H1 (cell line): Measurements from ENCODE around the gene HNRNPH2.

Experiments used
- ATF2 ChIP-seq: IDR thresholded peaks from 2 replicates; pipeline ENCODE4 v1.6.1; 2012; ENCODE audit warnings: low read length, inconsistent platforms
- CBX5 ChIP-seq: fragments of 300-800, 300-1000 bp; sonication (generic); IDR thresholded peaks from 2 replicates; pipeline ENCODE4 v1.7.1; 2016; ENCODE audit warnings: antibody characterized with exemption, low read length, low read depth
- CREB1 ChIP-seq: IDR thresholded peaks from 2 replicates; pipeline ENCODE4 v1.6.1; 2012; ENCODE audit warnings: inconsistent platforms
- EP300 ChIP-seq, 2 experiments: IDR thresholded peaks; 1 replicate in 1 of 2; 2 replicates in 1 of 2; pipeline ENCODE4 v1.6.1; 2011 to 2012; ENCODE audit warnings: low read depth in 2 of 2, low read length in 2 of 2, mild to moderate bottlenecking in 2 of 2, borderline replicate concordance in 1 of 2, inconsistent platforms in 1 of 2, moderate library complexity in 1 of 2
- POLR2A ChIP-seq, 2 experiments: IDR thresholded peaks; 1 replicate in 1 of 2; 2 replicates in 1 of 2; pipeline ENCODE4 v1.6.1; 2011; ENCODE audit warnings: low read depth in 2 of 2, low read length in 2 of 2, mild to moderate bottlenecking in 2 of 2; ENCODE audit errors: control extremely low read depth in 1 of 2
- TBP ChIP-seq: IDR thresholded peaks from 2 replicates; pipeline ENCODE4 v1.6.1; 2011; ENCODE audit warnings: low read depth, low read length, improper control_type of control experiment
- YY1 ChIP-seq: IDR thresholded peaks from 2 replicates; pipeline ENCODE4 v1.6.1; 2011; ENCODE audit warnings: low read depth, mild to moderate bottlenecking, low read length
- TF ChIP-seq, protein P1 (sequence below), 3 experiments: IDR thresholded peaks; 1 replicate in 2 of 3; 2 replicates in 1 of 3; pipeline versions ENCODE4 v1.5.1 to v1.6.1; 2011; ENCODE audit warnings: low read length in 3 of 3, mild to moderate bottlenecking in 3 of 3, inconsistent platforms in 2 of 3, low read depth in 1 of 3, moderate library complexity in 1 of 3; ENCODE audit not compliant: insufficient read depth in 1 of 3; ENCODE audit errors: control extremely low read depth in 1 of 3

GRCh38 chrX:101452056-101452455 is 44.0 kb downstream of the HNRNPH2 start:
- TF ChIP-seq EP300 (IDR thresholded peaks at IDR 0.05; ENCODE audit: borderline replicate concordance in 1 of 2, low read depth in 2 of 2, low read length in 2 of 2) (no peak), POLR2A (IDR thresholded peaks at IDR 0.05; ENCODE audit: control extremely low read depth in 1 of 2, low read depth in 2 of 2, low read length in 2 of 2) (no peak), ATF2 (no peak), CREB1 (no peak), CBX5 (no peak), YY1 (no peak), TBP (no peak)
- TF ChIP-seq, protein P1, sequence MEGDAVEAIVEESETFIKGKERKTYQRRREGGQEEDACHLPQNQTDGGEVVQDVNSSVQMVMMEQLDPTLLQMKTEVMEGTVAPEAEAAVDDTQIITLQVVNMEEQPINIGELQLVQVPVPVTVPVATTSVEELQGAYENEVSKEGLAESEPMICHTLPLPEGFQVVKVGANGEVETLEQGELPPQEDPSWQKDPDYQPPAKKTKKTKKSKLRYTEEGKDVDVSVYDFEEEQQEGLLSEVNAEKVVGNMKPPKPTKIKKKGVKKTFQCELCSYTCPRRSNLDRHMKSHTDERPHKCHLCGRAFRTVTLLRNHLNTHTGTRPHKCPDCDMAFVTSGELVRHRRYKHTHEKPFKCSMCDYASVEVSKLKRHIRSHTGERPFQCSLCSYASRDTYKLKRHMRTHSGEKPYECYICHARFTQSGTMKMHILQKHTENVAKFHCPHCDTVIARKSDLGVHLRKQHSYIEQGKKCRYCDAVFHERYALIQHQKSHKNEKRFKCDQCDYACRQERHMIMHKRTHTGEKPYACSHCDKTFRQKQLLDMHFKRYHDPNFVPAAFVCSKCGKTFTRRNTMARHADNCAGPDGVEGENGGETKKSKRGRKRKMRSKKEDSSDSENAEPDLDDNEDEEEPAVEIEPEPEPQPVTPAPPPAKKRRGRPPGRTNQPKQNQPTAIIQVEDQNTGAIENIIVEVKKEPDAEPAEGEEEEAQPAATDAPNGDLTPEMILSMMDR (IDR thresholded peaks at IDR 0.05; ENCODE audit: control extremely low read depth in 1 of 3, insufficient read depth in 1 of 3, low read depth in 1 of 3, low read length in 3 of 3): no peak
